ENCODE data around the gene DCXR. TPM values are rescaled to one million over a fixed set of nuclear protein-coding genes. Genes with fewer than 3 reads are reported as not detected.

Gene DCXR
- total and polyA plus RNA-seq, 2 experiments from 2014 or later = 86.9 to 137 TPM

DNA sequence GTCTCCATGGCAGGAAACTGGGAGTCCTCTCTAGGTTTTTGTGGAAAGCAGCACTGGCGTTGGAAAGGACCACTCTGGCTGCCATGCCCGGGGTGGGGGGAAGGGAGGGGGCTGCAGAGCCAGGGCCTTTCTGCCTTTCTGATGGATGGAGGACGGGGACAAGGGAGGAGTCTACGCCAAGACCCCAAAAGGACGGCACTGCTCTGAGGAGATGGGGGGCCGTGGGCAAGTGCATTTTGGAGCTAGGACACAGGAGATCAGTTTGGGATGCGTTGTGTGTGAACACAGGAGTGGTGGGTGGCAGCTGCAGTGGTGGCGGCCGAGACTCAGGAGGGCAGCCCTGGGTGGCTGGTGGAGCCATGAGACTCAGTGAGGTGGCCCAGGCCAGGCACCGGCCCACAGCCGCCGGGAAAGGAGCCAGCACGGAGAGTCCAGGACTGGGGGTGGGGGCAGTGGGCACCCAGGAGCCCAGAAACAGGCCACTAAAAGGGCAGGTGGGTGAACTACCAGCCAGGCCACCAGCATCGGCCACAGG, 16.9 kb downstream of the DCXR start:
- Mint-ChIP-seq H3K27ac (peak overlapping the region; percentile 11; the same call in 1 of the 2 replicates), H3K4me1 (peaks cover 11% of the 10 kb centered on the region), H3K27me3 (ENCODE audit: insufficient read depth, low read depth, poor library complexity) (peaks cover 20% of the 10 kb centered on the region), H3K9me3 (no peaks in the 10 kb centered on the region), H3K4me3 (peak overlapping the region; percentile 42), H3K36me3 (ENCODE audit: low read depth) (peaks cover 6% of the 10 kb centered on the region; the same call in 2 of the 3 replicates)
- Histone ChIP-seq H2AFZ (no peak overlapping the region), H3K79me2 (replicated peaks; ENCODE audit: insufficient read depth) (peaks cover 15% of the 10 kb centered on the region), H3F3A (replicated peaks; ENCODE audit: low read depth) (peaks cover 13% of the 10 kb centered on the region; the same call in 1 of the 2 replicates), H4K20me1 (replicated peaks; ENCODE audit: insufficient read depth) (peaks cover 3% of the 10 kb centered on the region), H3K27me3 (ENCODE audit: insufficient read depth) (no peaks in the 10 kb centered on the region), H3K9me2 (ENCODE audit: insufficient read depth) (no peaks in the 10 kb centered on the region), H3K27ac (ENCODE audit: low read depth) (no peak overlapping the region), H3K4me1 (ENCODE audit: insufficient read depth) (peaks cover 5% of the 10 kb centered on the region; the same call in 1 of the 2 replicates), H3K4me2 (no peak overlapping the region), H3K4me3 (no peak overlapping the region), H3K36me3 (ENCODE audit: insufficient read depth) (no peaks in the 10 kb centered on the region)
- no peak for DNase-seq (ENCODE audit: low spot score)
- TF ChIP-seq, protein P1, sequence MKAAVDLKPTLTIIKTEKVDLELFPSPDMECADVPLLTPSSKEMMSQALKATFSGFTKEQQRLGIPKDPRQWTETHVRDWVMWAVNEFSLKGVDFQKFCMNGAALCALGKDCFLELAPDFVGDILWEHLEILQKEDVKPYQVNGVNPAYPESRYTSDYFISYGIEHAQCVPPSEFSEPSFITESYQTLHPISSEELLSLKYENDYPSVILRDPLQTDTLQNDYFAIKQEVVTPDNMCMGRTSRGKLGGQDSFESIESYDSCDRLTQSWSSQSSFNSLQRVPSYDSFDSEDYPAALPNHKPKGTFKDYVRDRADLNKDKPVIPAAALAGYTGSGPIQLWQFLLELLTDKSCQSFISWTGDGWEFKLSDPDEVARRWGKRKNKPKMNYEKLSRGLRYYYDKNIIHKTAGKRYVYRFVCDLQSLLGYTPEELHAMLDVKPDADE (IDR thresholded peaks at IDR 0.05) = no peak
- TF ChIP-seq EZH2 (IDR thresholded peaks at IDR 0.05; ENCODE audit: low read depth, unreplicated experiment) = no peak
- TF ChIP-seq EZH2phosphoT487 (IDR thresholded peaks at IDR 0.05; ENCODE audit: unreplicated experiment) = no peak
- TF ChIP-seq POLR2AphosphoS5 (IDR thresholded peaks at IDR 0.05; ENCODE audit: low read depth) = no peak
- TF ChIP-seq ZNF331 (CRISPR knock-in tag; IDR thresholded peaks at IDR 0.05; ENCODE audit: low read depth) = no peak
- TF ChIP-seq ZNF114 (CRISPR knock-in tag; IDR thresholded peaks at IDR 0.05) = no peak
- no peak for TF ChIP-seq JUNB (IDR thresholded peaks at IDR 0.05; ENCODE audit: unreplicated experiment)
- TF ChIP-seq, protein P2, sequence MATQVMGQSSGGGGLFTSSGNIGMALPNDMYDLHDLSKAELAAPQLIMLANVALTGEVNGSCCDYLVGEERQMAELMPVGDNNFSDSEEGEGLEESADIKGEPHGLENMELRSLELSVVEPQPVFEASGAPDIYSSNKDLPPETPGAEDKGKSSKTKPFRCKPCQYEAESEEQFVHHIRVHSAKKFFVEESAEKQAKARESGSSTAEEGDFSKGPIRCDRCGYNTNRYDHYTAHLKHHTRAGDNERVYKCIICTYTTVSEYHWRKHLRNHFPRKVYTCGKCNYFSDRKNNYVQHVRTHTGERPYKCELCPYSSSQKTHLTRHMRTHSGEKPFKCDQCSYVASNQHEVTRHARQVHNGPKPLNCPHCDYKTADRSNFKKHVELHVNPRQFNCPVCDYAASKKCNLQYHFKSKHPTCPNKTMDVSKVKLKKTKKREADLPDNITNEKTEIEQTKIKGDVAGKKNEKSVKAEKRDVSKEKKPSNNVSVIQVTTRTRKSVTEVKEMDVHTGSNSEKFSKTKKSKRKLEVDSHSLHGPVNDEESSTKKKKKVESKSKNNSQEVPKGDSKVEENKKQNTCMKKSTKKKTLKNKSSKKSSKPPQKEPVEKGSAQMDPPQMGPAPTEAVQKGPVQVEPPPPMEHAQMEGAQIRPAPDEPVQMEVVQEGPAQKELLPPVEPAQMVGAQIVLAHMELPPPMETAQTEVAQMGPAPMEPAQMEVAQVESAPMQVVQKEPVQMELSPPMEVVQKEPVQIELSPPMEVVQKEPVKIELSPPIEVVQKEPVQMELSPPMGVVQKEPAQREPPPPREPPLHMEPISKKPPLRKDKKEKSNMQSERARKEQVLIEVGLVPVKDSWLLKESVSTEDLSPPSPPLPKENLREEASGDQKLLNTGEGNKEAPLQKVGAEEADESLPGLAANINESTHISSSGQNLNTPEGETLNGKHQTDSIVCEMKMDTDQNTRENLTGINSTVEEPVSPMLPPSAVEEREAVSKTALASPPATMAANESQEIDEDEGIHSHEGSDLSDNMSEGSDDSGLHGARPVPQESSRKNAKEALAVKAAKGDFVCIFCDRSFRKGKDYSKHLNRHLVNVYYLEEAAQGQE (IDR thresholded peaks at IDR 0.05; ENCODE audit: unreplicated experiment) = no peak
- no peak for TF ChIP-seq STAT1 (IDR thresholded peaks at IDR 0.05; ENCODE audit: unreplicated experiment)
- TF ChIP-seq NANOG (IDR thresholded peaks at IDR 0.05; ENCODE audit: borderline replicate concordance) = no peak
- no peak for ATAC-seq

Data from GM23338 (cell line).